GM19395 (cell line): Measurements from ENCODE around the gene SDK1.
"Not testable (repeated sequence)": the region's sequence is repeated elsewhere in the genome, so short reads cannot be mapped to it uniquely, and the experiment has no call there.

Experiments
- ATAC-seq: cut with Tn5 transposase; IDR thresholded peaks from one replicate; pipeline ENCODE4 v1.9.1; 2021; ENCODE audit warnings: mild to moderate bottlenecking, moderate library complexity; ENCODE audit not compliant: unreplicated experiment

SDK1 gene

GRCh38 chr7:4270941-4271715 is 970.1 kb downstream of the SDK1 start:
- ATAC-seq: no peak

DNA sequence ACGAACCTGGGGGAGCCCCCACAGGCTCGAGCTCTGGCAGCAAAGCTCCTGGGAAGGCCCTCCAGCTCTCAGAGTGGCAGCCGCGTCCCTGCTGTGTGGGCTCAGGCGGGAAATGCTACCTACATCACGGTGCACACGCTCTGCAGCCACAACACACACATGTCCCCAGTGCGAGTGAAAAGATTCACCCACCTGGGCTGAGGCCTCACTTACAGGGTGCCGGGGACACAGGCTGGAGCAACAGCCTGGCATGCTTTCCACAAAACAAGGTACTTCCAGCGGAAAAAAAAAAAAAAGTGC is 970.6 kb downstream of the SDK1 start:
- no peak for ATAC-seq

DNA sequence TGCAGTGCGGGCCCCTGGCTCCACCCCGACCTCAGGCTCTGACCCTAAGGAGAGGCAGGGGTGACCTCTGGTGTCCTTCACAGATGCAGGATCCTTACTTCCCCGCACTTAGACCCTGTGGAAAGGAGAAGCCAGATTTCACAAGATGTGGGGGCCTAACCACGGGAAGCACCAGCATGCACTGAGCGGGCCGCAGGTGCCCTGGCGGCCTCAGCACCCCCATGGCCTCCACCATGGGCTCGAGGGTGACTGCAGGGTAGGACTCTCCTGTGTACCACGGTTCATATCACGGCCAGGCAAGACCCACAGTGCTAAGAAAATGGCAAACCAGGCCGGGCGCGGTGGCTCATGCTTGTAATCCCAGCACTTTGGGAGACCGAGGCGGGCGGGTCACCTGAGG is 971.1 kb downstream of the SDK1 start:
- no peak for ATAC-seq

GRCh38 chr7:4273566-4274230 is 972.6 kb downstream of the SDK1 start:
- ATAC-seq: no peak

DNA sequence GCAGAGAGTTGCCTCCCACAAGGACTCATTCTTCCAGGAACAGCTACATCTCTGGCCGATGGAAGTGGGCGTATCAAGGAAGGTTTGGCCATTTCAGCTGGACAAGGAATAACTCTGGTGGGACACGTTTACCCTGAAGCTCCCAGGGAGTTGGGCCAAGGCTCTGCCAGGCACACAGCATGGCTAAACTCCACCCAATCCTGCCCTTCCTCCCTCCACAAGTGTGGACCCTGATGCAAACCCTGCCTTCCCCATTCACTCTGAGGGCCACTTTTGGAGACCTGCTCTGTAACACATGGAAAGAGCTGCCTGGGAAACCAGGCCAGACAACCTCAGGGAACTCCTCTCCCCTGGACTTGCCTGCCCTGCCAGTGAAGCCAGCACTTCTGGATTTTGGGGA is 973.2 kb downstream of the SDK1 start:
- ATAC-seq: no peak

DNA sequence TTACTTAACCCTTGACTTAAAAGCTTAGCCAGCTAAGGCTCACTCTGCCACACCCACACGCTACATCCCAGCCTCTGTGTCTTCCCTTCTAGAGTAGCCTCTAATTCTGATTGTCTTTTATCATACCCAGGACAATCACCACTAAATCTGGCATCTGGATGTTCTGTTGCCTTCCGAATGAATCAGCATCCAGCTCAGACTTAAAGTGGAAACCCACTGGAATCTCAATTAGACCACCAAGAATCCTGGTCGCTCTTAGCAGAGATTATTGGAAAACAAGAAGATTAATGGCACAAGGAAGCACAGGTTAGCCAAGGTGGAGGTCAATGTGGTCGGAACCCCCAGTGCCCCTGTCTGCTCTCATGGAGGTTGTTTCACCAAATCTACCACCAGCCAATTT is 976.9 kb downstream of the SDK1 start:
- no peak for ATAC-seq

DNA sequence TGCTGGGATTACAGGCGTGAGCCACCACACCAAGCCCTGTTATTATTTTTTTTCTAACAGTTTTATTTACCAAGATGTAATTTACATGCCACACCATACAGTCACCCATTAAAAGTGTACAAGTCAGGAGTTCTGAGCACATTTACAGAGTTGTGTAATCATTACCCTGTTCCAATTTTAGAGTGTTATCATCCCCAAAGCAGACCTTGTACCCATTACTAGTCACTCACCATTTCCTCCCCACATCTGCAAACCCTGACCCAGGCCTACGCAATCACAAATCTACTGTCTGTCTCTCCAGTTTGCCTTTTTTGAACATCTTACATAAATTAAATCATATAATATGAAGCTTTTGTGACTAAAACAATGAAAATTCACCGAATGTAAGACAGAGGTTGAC is 978.2 kb downstream of the SDK1 start:
- no peak for ATAC-seq

GRCh38 chr7:4281231-4281993 is 980.4 kb downstream of the SDK1 start:
- no peak for ATAC-seq

- ATAC-seq: no peak
Measured at GRCh38 chr7:4282434-4283223, 981.6 kb downstream of the SDK1 start.

DNA sequence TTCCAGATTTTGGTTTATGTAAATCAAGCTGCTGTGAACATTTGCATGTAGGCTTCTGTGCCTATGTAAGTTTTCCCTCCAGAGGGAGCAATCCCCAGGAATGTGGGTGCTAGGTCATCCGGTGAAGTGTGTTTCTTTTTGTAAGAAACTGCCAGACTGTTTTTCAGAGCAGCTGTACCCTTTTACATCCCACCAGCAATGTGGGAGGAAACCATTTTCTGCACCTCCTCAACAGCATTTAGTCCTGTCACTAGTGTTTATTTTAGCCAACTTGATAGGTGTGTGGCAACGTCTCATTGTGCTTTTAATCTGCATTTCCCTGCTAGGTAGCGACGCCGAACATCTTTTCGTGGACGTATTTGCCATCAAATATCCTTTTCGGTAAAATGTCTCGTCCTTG is 985.3 kb downstream of the SDK1 start:
- ATAC-seq: no peak

DNA sequence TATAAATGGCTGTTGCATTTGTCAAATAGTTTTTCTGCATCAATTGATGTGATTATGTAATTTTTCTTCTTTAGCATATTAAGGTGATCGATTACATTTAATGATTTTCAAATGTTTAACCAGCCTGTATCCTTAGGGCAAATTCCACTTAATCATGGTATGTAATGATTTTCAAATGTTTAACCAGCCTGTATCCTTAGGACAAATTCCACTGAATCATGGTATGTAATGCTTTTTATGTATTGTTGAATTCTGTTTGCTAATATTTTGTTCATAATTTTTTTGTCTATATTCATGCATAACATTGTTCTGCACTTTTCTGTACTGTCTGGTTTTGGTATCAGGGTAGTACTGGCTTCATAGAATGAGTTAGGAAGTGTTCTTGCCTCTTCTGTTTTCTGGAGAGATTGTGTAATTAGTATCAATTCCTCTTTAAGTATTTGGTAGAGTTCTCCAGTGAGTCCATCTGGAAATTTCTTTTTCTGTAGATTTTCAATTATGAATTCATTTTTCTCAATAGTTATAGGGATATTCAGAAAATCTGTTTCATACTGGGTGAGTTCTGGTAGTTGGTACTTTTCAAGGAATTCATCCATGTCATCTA is 987.8 kb downstream of the SDK1 start:
- no peak for ATAC-seq

- ATAC-seq: no peak
Measured at GRCh38 chr7:4297165-4297917, 996.3 kb downstream of the SDK1 start.

DNA sequence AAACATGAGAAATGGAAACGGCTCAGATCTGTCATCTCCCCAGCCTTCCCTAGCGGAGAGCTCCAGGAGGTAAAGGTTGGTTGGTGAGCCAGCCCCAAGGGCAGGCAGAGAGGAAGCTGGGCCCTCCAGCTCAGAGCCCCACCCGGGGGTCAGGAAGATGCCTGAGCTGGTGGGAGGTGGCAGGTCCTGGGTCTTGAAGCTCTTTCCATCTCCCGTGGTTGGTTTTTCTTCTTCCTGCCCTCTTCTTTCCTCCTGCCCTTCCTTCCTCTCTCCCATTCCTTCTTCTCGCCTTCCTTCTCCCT is 996.8 kb downstream of the SDK1 start:
- ATAC-seq: no peak

GRCh38 chr7:4299431-4299830 is 998.4 kb downstream of the SDK1 start:
- ATAC-seq: no peak

- ATAC-seq: no peak
Measured at GRCh38 chr7:4302203-4302905, 1001.3 kb downstream of the SDK1 start.

DNA sequence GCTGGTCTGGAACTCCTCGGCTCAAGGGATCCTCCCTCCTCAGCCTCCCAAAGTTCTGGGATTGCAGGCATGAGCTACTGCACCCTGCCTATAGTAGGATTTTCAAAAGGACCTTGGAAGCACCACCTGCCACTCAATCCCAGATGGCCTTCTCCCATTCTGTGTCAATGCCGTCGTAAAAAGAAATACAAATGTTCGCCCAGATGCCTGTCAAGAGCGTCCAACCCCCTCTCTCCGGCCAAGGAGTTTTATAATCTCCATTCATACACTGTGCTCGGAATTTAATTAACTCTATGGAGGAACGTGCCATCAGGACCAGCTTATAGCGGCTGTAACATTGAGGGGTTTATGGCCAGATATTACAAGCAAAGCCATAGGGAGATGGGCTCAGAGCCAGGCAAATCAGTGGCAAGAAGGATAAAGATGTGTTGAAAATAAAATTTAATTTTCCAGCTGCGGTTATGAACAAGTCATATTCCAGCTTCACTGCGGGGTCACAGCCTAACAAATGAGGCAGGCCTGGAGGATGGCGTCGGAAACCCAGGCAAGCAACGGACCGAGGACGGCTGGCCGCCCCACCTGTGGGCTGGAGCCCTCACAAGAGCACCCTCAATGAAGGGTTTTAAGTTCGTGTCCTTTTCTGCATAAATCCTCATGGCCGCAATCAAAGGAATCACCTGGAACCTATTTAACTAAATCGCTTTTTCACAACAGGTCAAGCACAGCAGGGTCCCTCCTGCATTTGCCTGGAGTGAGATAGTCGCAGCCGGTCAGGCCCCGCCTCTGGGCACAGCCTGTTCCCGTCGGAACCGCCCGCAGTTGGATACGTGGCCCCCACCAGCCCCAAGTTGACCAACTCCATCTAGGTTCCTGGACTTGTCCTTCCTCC is 1006.5 kb downstream of the SDK1 start:
- ATAC-seq: no peak

DNA sequence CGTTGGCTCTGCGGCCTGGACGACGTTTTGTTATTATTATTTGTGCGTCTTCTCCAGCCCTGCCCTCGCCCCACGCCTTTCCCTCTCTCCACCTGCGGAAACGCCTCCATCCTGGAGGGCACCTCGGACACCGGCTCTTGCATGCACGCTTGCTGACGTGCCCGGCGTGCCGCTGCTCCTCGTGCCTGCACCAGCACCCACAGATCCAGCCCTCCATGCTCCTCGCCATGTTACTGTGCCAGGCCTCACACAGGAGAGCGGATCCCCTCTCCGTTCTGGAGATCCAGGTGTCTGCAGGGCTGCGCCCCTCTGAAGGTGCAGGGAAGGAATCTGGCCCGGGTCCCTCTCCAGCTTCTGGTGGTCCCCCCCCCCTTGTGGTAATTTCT is 1007.1 kb downstream of the SDK1 start:
- no peak for ATAC-seq

GRCh38 chr7:4313911-4314310 is 1012.9 kb downstream of the SDK1 start:
- ATAC-seq: not testable (repeated sequence)

DNA sequence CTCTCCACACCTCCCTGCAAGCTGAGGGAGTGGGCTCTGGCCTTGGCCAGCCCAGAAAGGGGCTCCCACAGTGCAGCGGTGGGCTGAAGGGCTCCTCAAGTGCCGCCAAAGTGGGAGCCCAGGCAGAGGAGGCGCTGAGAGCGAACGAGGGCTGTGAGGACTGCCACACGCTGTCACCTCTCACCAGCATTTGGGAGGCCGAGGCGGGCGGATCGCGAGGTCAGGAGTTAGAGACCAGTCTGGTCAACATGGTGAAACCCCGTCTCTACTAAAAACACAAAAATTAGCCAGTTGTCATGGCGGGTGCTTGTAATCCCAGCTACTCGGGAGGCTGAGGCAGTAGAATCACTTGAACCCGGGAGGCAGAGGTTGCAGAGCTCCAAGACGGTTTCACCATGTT is 1013.3 kb downstream of the SDK1 start:
- not testable (repeated sequence) for ATAC-seq
